A549 (cell line): ENCODE data around the gene FRY.

ENCODE experiments used
- CEBPB ChIP-seq, 2 experiments: fragments of >200 bp in 1 of 2; sonication (Bioruptor Twin) in 1 of 2; formaldehyde crosslinking in 1 of 2; IDR thresholded peaks; 2 replicates each; pipeline ENCODE4 v1.6.1; 2012 to 2016
- CTCF ChIP-seq: fragments of >200 bp; sonication (Bioruptor Twin); formaldehyde crosslinking; IDR thresholded peaks from 3 replicates; pipeline ENCODE4 v1.5.1; 2016
- HES2 ChIP-seq: fragments of >200 bp; sonication (Bioruptor Twin); formaldehyde crosslinking; IDR thresholded peaks from 2 replicates; pipeline ENCODE4 v1.6.1; 2016
- HMGXB4 ChIP-seq: fragments of 250-450 bp; sonication (Bioruptor Pico); IDR thresholded peaks from 2 replicates; pipeline ENCODE4 v1.5.0; 2021; ENCODE audit warnings: mild to moderate bottlenecking, moderate library complexity, borderline replicate concordance
- JUNB ChIP-seq: fragments of >200 bp; sonication (Bioruptor Twin); formaldehyde crosslinking; IDR thresholded peaks from 2 replicates; pipeline ENCODE4 v1.6.1; 2016
- MAX ChIP-seq: IDR thresholded peaks from 2 replicates; pipeline ENCODE4 v1.6.1; 2012
- POLR2A ChIP-seq: IDR thresholded peaks from 2 replicates; pipeline ENCODE4 v1.6.1; 2012; ENCODE audit warnings: mild to moderate bottlenecking, low read length
- RAD21 ChIP-seq, 2 experiments: fragments of >200 bp in 1 of 2; sonication (Bioruptor Twin) in 1 of 2; formaldehyde crosslinking in 1 of 2; IDR thresholded peaks in 1 of 2; conservative IDR thresholded peaks in 1 of 2; 2 replicates in 1 of 2; 3 replicates in 1 of 2; pipeline ENCODE4 v1.6.1; 2012 to 2018; ENCODE audit warnings: inconsistent platforms in 1 of 2
- REST ChIP-seq: fragments of 200-600 bp; sonication (generic); IDR thresholded peaks from 2 replicates; pipeline ENCODE4 v1.6.1; 2016; ENCODE audit warnings: antibody characterized with exemption, mild to moderate bottlenecking, moderate library complexity
- SMC3 ChIP-seq: fragments of >200 bp; sonication (Bioruptor Twin); formaldehyde crosslinking; IDR thresholded peaks from 3 replicates; pipeline ENCODE4 v1.6.1; 2018; ENCODE audit warnings: inconsistent platforms
- USF2 ChIP-seq: fragments of 450-650 bp; IDR thresholded peaks from 2 replicates; pipeline ENCODE4 v1.6.1; 2014; ENCODE audit warnings: antibody characterized with exemption

GRCh38 chr13:32272021-32272683, 240.6 kb downstream of the FRY start:
- TF ChIP-seq CEBPB (IDR thresholded peaks at IDR 0.05) = no peak
- TF ChIP-seq JUNB = no peak
- TF ChIP-seq CTCF = no peak
- TF ChIP-seq RAD21 (conservative IDR thresholded peaks at IDR 0.05 in 1 of 2, IDR thresholded peaks at IDR 0.05 in 1 of 2) = no peak
- TF ChIP-seq USF2 = no peak
- no peak for TF ChIP-seq SMC3
- TF ChIP-seq POLR2A = no peak
- no peak for TF ChIP-seq REST
- no peak for TF ChIP-seq MAX
- no peak for TF ChIP-seq HMGXB4 (CRISPR knock-in tag)
- TF ChIP-seq HES2 = no peak
